Measurements from ENCODE around the gene TP53.

- no peak for TF ChIP-seq NFE2L2 (IDR thresholded peaks at IDR 0.05; ENCODE audit: low read depth, low read length)
- TF ChIP-seq CTCF (conservative IDR thresholded peaks at IDR 0.05; ENCODE audit: low read depth, low read length): no peak
- TF ChIP-seq MAFK (IDR thresholded peaks at IDR 0.05; ENCODE audit: low read depth, low read length): no peak
- TF ChIP-seq MAZ (IDR thresholded peaks at IDR 0.05; ENCODE audit: borderline replicate concordance, low read depth, low read length): no peak
- no peak for TF ChIP-seq POLR2A (IDR thresholded peaks at IDR 0.05; ENCODE audit: low read depth, low read length)
- no peak for TF ChIP-seq FOS (IDR thresholded peaks at IDR 0.05; ENCODE audit: low read depth, low read length)
- TF ChIP-seq SMC3 (IDR thresholded peaks at IDR 0.05; ENCODE audit: low read depth, low read length): no peak
- TF ChIP-seq MXI1 (IDR thresholded peaks at IDR 0.05; ENCODE audit: borderline replicate concordance, low read depth, low read length): no peak
- TF ChIP-seq RAD21 (IDR thresholded peaks at IDR 0.05; ENCODE audit: low read length): no peak
- TF ChIP-seq RFX5 (IDR thresholded peaks at IDR 0.05; ENCODE audit: low read depth, low read length): no peak
- TF ChIP-seq RCOR1 (IDR thresholded peaks at IDR 0.05; ENCODE audit: insufficient replicate concordance, low read length): no peak
- TF ChIP-seq BHLHE40 (IDR thresholded peaks at IDR 0.05; ENCODE audit: low read depth, low read length): no peak
Observed at GRCh38 chr17:7714721-7715594, 27.7 kb upstream of the TP53 start.
